MM.1S (cell line): Measurements from ENCODE around the gene MSLN.

ENCODE experiments used
- DNase-seq: peaks from one replicate; pipeline ENCODE4 v3.0.0-alpha.2; 2015
- H2AFZ ChIP-seq: fragments of 300-600 bp; sonication (generic); 2 replicates; pipeline ENCODE4 v1.6.0; 2016; ENCODE audit warnings: antibody characterized with exemption, low read length
- H3F3A ChIP-seq: fragments of 300-600 bp; sonication (generic); 2 replicates; pipeline ENCODE4 v1.6.1; 2016; ENCODE audit warnings: mild to moderate bottlenecking, antibody characterized with exemption, low read length, moderate library complexity, mixed read lengths; ENCODE audit not compliant: insufficient read depth
- H3K27ac ChIP-seq: fragments of 300-600 bp; sonication (generic); 2 replicates; pipeline ENCODE4 v1.5.1; 2016; ENCODE audit warnings: mild to moderate bottlenecking, low read length
- H3K27me3 ChIP-seq: fragments of 300-600 bp; sonication (generic); replicated peaks from 2 replicates; pipeline ENCODE4 v1.6.0; 2016; ENCODE audit warnings: low read length; ENCODE audit not compliant: insufficient read depth
- H3K36me3 ChIP-seq: fragments of 300-600 bp; sonication (generic); replicated peaks from 2 replicates; pipeline ENCODE4 v1.6.1; 2016; ENCODE audit warnings: mild to moderate bottlenecking, low read length, mixed read lengths; ENCODE audit not compliant: insufficient read depth
- H3K4me1 ChIP-seq: fragments of 300-600 bp; sonication (generic); 2 replicates; pipeline ENCODE4 v1.6.1; 2016; ENCODE audit warnings: low read length, mixed read lengths
- H3K4me2 ChIP-seq: fragments of 300-600 bp; sonication (generic); 2 replicates; pipeline ENCODE4 v1.6.0; 2016; ENCODE audit warnings: low read depth, low read length
- H3K4me3 ChIP-seq: fragments of 300-600 bp; sonication (generic); 2 replicates; pipeline ENCODE4 v1.5.1; 2016; ENCODE audit warnings: low read length, mixed read lengths
- H3K79me2 ChIP-seq: fragments of 300-600 bp; sonication (generic); 2 replicates; pipeline ENCODE4 v1.6.1; 2016; ENCODE audit warnings: mixed run types, low read length, mixed read lengths
- H3K9ac ChIP-seq: fragments of 300-600 bp; sonication (generic); 2 replicates; pipeline ENCODE4 v1.6.1; 2016; ENCODE audit warnings: low read length, mixed read lengths
- H3K9me2 ChIP-seq: fragments of 300-600 bp; sonication (generic); replicated peaks from 2 replicates; pipeline ENCODE4 v1.6.1; 2016; ENCODE audit warnings: mild to moderate bottlenecking, low read length, mixed read lengths; ENCODE audit not compliant: insufficient read depth
- H3K9me3 ChIP-seq: fragments of 300-600 bp; sonication (generic); replicated peaks from 2 replicates; pipeline ENCODE4 v1.6.1; 2016; ENCODE audit warnings: mild to moderate bottlenecking, low read length, mixed read lengths; ENCODE audit not compliant: insufficient read depth
- H4K20me1 ChIP-seq: fragments of 300-600 bp; sonication (generic); 2 replicates; pipeline ENCODE4 v1.6.1; 2016; ENCODE audit warnings: mild to moderate bottlenecking, low read length, moderate library complexity, mixed read lengths; ENCODE audit not compliant: insufficient read depth
- CTCF ChIP-seq: fragments of 300-600 bp; sonication (generic); IDR thresholded peaks from 2 replicates; pipeline ENCODE4 v1.5.1; 2016; ENCODE audit warnings: antibody characterized with exemption, low read length, mixed read lengths
- EZH2 ChIP-seq: fragments of 300-600 bp; sonication (generic); optimal IDR thresholded peaks from 2 replicates; pipeline ENCODE3; 2017; ENCODE audit warnings: low read depth, mild to moderate bottlenecking, antibody characterized with exemption, low read length, mixed read lengths
- EZH2phosphoT487 ChIP-seq: fragments of 300-600 bp; sonication (generic); IDR thresholded peaks from 2 replicates; pipeline ENCODE4 v1.6.1; 2018; ENCODE audit warnings: antibody characterized with exemption, low read length

MSLN gene

DNA sequence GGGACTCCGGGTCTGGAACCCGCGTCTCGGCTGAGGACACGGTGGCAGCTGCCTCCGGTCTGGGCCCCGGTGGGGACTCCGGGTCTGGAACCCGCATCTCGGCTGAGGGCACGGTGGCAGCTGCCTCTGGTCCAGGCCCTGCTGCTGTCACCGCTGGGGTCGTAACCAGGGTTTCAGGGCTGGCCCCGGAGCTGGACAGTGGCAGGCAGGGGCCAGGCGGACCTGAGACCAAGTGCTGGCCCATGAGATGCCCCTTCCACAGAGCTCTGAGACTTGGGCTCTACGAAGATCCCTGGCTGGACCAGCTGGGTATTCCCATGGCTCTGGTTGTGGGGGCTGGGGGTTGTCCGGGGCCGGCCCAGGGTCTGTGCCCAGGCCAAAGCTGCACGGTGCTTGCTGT is 23.9 kb downstream of the MSLN start:
- no peak overlapping the region for H3K27ac ChIP-seq
- DNase-seq = no peak
- H3K9ac ChIP-seq = no peak overlapping the region
- H3F3A ChIP-seq = no peaks in the 10 kb centered on the region
- H3K9me3 ChIP-seq = no peaks in the 10 kb centered on the region
- H3K79me2 ChIP-seq = peaks cover 25% of the 10 kb centered on the region
- TF ChIP-seq EZH2 = no peak
- TF ChIP-seq CTCF = no peak
- TF ChIP-seq EZH2phosphoT487 = no peak
- H3K4me2 ChIP-seq = no peak overlapping the region
- no peaks in the 10 kb centered on the region for H3K36me3 ChIP-seq
- H3K27me3 ChIP-seq = peaks cover 40% of the 10 kb centered on the region
- H3K9me2 ChIP-seq = no peaks in the 10 kb centered on the region
- 0 out of 2 replicates have a peak, but pooled peaks cover 9% of the 10 kb centered on the region for H3K4me1 ChIP-seq
- H4K20me1 ChIP-seq = no peaks in the 10 kb centered on the region; the same call in 1 of the 2 replicates
- no peak overlapping the region for H2AFZ ChIP-seq
- no peak overlapping the region for H3K4me3 ChIP-seq

DNA sequence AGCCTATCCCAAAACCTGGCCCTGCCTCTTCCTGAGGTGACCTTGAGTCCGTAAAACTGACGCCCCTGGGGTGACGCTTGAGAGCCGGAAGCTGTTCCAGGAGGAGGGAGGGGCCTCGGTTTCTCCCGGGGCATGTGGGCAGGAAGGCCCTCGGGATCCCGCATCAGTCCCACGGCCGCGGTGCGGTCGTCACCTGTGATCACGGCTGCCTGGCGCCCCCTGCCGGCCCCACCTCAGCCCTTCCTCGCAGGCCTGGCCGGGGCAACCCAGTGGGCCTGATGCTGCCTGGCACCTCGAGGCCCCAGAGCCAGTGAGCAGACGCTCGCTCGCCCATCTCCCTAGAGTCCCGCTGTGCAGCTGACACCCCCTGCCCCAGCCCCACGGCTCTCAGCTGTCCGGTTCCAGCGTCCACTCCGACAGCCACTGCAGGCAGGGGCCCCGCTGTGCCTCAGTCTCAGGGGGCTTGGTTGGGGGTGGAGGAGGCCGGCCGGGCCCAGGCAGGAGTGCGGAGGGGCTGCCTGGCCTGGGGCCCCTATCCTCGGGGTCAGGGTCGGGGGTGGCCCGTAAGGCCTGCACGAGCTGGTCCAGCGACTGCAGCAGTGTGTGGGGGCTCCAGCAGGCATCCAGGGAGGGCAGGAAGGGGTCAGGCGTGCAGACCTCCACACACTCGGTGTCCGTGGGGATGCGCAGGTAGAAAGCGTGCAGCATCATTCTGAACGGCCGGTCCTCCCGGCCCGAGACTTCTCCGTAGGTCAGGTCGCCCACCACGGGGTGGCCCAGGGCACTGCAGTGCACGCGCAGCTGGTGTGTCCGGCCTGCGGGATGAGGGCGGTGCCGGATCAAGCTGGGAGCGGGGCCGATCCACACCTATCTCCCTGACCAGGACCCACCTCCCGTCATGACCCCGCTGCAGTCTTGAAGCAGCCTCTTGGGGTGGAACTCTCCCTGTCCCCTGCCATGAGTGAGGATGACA is 25.3 kb downstream of the MSLN start:
- H3K4me2 ChIP-seq = no peak overlapping the region
- no peaks in the 10 kb centered on the region; the same call in 1 of the 2 replicates for H4K20me1 ChIP-seq
- TF ChIP-seq CTCF (peak; percentile 72), EZH2phosphoT487 (no peak)
- no peaks in the 10 kb centered on the region for H3F3A ChIP-seq
- peaks cover 33% of the 10 kb centered on the region for H3K79me2 ChIP-seq
- 0 out of 2 replicates have a peak, but pooled peaks cover 9% of the 10 kb centered on the region for H3K4me1 ChIP-seq
- H3K4me3 ChIP-seq = no peak overlapping the region
- no peak overlapping the region for H2AFZ ChIP-seq
- no peaks in the 10 kb centered on the region; the same call in 1 of the 2 replicates for H3K36me3 ChIP-seq
- H3K27ac ChIP-seq = no peak overlapping the region
- H3K9me2 ChIP-seq = no peaks in the 10 kb centered on the region
- peaks cover 26% of the 10 kb centered on the region for H3K27me3 ChIP-seq
- H3K9ac ChIP-seq = no peak overlapping the region
- peak; percentile 53 for DNase-seq
- no peaks in the 10 kb centered on the region for H3K9me3 ChIP-seq

GRCh38 chr16:787321-787966 is 26.9 kb downstream of the MSLN start:
- no peak overlapping the region for H3K27ac ChIP-seq
- no peak for DNase-seq
- 0 out of 2 replicates have a peak, but pooled peaks cover 9% of the 10 kb centered on the region for H3K4me1 ChIP-seq
- peaks cover 33% of the 10 kb centered on the region for H3K79me2 ChIP-seq
- H3K4me3 ChIP-seq = peak overlapping the region; percentile 81
- no peaks in the 10 kb centered on the region for H3K9me3 ChIP-seq
- no peaks in the 10 kb centered on the region; the same call in 1 of the 2 replicates for H4K20me1 ChIP-seq
- TF ChIP-seq EZH2phosphoT487 (no peak), EZH2 (no peak), CTCF (no peak)
- peak overlapping the region; percentile 84 for H3K4me2 ChIP-seq
- H3K9ac ChIP-seq = peak overlapping the region; percentile 70
- no peak overlapping the region for H2AFZ ChIP-seq
- no peaks in the 10 kb centered on the region for H3F3A ChIP-seq
- peaks cover 10% of the 10 kb centered on the region for H3K27me3 ChIP-seq
- H3K36me3 ChIP-seq = no peaks in the 10 kb centered on the region; the same call in 1 of the 2 replicates
- H3K9me2 ChIP-seq = no peaks in the 10 kb centered on the region
